HuH-7.5 (cell line): ENCODE data around the gene SHB.

Experiments used
- DNase-seq: peaks from one replicate; pipeline ENCODE4 v3.0.0; 2011; ENCODE audit warnings: low spot score

SHB gene

GRCh38 chr9:38008168-38009034 is 60.6 kb downstream of the SHB start:
- no peak for DNase-seq

GRCh38 chr9:38007016-38007415 is 62.0 kb downstream of the SHB start:
- no peak for DNase-seq

- DNase-seq: no peak
Observed at GRCh38 chr9:38006163-38006562, 62.9 kb downstream of the SHB start.

GRCh38 chr9:38004809-38005560 is 64.0 kb downstream of the SHB start:
- no peak for DNase-seq

- no peak for DNase-seq
Observed at GRCh38 chr9:38003946-38004808, 64.8 kb downstream of the SHB start.

- DNase-seq: no peak
Observed at GRCh38 chr9:38003230-38003629, 65.8 kb downstream of the SHB start.

GRCh38 chr9:38001430-38001829 is 67.6 kb downstream of the SHB start:
- no peak for DNase-seq

GRCh38 chr9:38000735-38001134 is 68.3 kb downstream of the SHB start:
- DNase-seq: no peak

- no peak for DNase-seq
Observed at GRCh38 chr9:38000332-38000731, 68.7 kb downstream of the SHB start.

GRCh38 chr9:37999588-38000189 is 69.3 kb downstream of the SHB start:
- no peak for DNase-seq

- DNase-seq: no peak
Observed at GRCh38 chr9:37998881-37999587, 70.0 kb downstream of the SHB start.

- no peak for DNase-seq
Observed at GRCh38 chr9:37997636-37998374, 71.2 kb downstream of the SHB start.

- no peak for DNase-seq
Observed at GRCh38 chr9:37996819-37997217, 72.2 kb downstream of the SHB start.

GRCh38 chr9:37995961-37996818 is 72.8 kb downstream of the SHB start:
- DNase-seq: no peak

- DNase-seq: no peak
Observed at GRCh38 chr9:37995348-37995737, 73.7 kb downstream of the SHB start.

- DNase-seq: no peak
Observed at GRCh38 chr9:37994639-37995347, 74.2 kb downstream of the SHB start.

- DNase-seq: no peak
Observed at GRCh38 chr9:37992924-37993349, 76.1 kb downstream of the SHB start.

GRCh38 chr9:37990404-37991015 is 78.5 kb downstream of the SHB start:
- no peak for DNase-seq

GRCh38 chr9:37989701-37990100 is 79.3 kb downstream of the SHB start:
- no peak for DNase-seq
